T follicular helper cell (primary cell): ENCODE results near the gene MAP6.

Source experiments
- DNase-seq: peaks from one replicate; pipeline ENCODE4 v3.0.0-alpha.2; 2020; ENCODE audit warnings: low read depth

Gene MAP6

DNA sequence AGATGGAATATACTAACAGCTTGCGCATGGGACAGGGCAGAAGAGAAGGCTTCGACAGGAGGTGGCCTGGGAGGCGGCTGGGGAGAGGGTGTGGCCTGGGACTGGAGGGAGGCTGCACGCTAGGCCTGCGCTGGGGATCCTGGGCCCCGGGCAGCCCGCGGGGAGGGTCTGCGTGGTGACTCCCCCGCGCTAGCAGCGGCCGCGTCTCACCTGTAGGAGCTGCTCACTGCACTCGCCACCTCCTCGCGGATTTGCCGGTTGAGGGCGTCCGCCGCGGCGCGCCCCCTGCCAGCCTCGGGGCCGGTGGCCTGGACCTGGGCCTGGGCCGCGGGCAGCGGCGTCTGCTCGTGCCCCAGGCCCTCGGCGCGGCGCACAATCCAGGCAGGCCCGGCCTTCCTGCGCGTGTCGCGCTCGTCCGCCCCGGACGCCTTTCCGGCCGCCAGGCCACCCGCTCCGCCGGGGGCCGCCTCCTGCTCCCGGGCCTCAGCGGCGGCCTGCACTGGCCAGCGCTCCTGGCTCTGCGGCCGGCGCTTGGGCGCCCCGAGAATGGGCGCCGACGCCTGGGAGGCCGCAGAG is 1.5 kb downstream of the MAP6 start:
- no peak for DNase-seq

GRCh38 chr11:75665990-75666389 is 2.8 kb downstream of the MAP6 start:
- no peak for DNase-seq

DNA sequence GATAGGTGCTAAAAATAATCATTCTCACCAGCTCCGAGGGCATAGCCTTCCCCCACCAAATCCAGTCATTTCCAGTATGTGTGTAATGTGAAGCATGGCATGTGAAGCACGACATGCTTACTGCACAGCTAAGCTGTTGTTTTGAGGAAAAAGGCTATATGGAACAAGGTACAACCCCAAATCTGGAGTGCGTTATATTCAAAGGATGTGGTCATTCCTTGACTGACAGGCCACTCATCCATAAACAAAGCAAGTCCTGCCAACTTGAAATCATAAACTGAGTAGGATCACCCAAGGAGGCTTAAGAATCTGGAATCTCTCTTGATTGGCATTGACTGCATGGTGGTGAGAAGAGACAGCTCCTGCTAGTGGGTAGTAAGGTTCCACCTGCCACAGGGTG is 3.7 kb downstream of the MAP6 start:
- DNase-seq, result no peak

- no peak for DNase-seq
These were observed 4.4 kb downstream of the MAP6 start for GRCh38 chr11:75664389-75664788.

DNA sequence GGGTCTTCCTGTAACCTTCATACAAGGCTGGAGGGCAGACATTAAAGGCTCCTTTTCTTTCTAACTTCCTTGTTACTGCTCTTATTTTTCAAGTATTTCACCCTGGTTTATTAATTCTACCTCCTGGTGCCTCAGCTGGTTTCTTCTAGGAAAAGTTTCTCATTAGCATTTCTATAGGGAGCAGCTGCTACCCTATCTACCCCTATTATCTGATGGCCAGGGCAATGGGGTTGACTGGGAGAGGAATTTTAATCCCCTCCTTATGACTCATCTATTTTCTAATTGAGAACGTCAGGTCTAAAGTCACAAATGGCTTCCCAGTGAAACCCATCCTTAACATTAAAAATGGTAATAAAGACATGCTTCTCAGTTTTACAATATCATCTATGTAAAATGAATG is 5.0 kb downstream of the MAP6 start:
- DNase-seq, result no peak

DNA sequence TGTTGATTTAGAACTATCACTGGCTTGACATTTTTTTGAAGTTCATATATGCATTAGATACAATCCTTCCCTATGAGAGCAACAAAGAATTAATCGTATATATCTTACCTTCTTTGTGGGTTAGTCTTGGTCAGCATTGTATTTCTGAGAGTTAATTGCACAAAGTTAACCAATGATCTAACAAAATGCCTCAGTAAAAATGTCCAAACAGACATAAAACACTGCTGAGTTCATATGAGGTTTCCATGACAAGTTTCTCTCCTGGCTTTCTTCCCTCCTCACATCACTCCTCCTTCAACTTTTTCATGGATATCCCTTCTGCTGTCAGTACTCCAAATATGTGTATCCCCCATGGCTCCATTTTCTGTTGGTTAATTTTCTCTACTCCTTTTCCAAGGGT is 9.0 kb downstream of the MAP6 start:
- no peak for DNase-seq

GRCh38 chr11:75656044-75656727 is 12.7 kb downstream of the MAP6 start:
- DNase-seq, result no peak

DNA sequence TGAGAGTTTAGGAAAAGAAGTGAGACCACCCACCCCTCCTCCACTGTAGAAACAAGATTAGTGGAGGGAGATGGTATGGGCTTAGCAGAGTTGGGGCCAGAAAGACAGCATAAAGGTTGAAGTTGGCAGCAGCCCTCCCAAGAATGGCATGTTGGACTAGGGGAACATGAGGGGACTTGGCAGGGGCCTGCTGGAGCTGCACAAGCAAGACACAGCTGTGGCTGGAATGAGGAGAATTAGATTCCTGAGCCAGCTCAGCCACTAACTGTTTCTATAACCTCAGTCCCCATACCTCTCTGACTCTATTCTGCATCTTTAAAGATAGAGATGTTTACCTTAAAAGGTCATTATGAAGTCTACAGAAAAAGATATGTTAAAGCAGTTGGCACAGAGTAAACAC is 13.2 kb downstream of the MAP6 start:
- no peak for DNase-seq

GRCh38 chr11:75654314-75654713 is 14.5 kb downstream of the MAP6 start:
- DNase-seq, result no peak

DNA sequence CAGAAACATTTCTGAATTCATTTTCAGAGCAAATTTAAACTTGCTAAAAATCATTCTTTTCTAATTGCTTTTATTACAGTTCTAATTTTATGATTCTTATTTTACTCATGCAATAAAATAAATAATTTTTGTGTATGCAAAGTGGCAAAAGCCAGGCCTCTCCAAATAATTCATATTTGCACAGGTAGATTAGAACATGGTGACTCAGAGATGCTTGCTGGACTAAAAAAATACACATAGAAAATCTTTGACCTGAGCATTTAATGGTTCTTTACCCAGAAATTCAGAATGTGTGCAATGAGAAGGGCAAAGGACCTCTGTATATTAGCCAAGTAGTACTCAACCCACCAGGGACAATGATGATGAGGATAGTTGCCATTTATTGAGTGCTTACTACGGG is 15.3 kb downstream of the MAP6 start:
- no peak for DNase-seq

DNA sequence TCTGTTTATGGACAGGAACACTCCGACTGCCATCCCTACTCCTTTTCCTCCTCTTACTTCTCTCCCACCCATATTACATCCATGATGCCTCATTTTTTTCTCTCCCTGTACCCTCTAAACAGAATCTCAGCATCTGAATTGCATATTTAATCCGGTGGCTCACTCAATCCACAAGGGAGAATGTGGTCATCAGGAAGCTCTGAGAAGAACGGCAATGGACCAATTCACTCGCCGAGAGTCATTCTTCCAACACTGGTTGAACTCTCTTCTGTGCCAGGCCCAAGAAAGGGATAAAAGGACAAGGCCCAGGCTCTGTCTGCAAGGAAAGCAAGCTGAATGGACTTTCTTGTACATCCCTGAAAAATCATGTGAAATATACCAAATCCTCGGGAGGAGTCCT is 15.9 kb downstream of the MAP6 start:
- DNase-seq, result no peak

DNA sequence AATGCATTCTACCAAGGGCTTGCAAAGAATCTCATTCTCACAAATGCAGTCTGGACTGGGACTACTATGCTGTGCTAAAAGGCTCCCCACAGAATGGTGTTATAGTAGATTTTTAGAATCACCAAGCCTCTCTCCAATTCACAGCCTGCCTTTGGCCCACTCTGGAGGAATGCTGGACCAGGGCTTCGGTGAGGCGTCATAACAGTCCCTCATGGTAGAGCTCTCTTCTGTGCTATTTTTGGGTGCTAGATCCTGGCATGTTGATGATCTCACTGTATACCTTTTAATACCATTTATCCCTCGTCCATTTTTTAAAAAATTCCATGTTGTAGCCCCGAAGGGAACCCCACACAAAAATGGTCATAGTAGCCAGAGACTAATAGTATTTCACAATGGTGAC is 17.6 kb downstream of the MAP6 start:
- no peak for DNase-seq

GRCh38 chr11:75650167-75650723 is 18.6 kb downstream of the MAP6 start:
- DNase-seq, result no peak

DNA sequence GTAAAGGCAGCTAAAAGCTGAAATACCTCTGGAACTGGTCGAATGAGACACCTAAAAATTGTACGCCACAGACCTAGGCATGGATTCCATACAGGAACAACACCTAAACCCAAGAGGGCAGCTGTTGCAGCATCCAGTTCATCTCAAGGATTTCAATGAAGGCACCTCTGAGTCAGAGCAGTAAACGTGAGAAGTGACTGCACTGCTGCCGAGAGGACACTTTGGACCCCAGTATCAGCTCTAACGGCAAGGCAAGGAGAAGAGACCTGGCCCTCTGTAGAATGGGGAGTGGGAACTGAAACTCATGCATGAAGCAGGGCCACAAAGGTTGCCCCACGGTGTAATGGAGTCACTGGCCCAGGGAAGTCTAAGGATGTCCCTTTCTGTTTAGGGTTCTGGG is 23.9 kb downstream of the MAP6 start:
- DNase-seq, result no peak

GRCh38 chr11:75644370-75644769 is 24.5 kb downstream of the MAP6 start:
- no peak for DNase-seq

GRCh38 chr11:75642402-75643113 is 26.3 kb downstream of the MAP6 start:
- no peak for DNase-seq

DNA sequence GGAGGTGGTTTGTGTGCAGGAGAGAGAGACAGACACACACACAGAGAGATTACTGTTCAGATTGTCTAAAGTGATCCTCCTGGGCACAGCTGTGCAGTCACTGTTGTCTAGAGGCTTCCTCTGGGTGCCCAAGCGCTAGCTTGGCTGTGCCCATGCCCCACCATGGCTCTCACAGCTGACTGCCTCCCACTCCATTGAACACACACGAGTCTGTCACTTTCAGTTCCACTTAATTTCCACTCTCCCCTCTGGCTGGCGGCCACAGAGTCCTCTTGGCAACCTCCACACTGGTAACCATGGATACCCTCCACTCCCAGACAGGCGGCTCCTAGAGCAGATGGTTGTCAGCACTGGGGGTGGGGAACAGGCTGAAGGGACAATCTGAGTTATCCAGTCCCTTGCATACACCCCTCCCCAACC is 29.1 kb downstream of the MAP6 start:
- no peak for DNase-seq

- DNase-seq, result no peak
These were observed 30.8 kb downstream of the MAP6 start for GRCh38 chr11:75637998-75638397.

DNA sequence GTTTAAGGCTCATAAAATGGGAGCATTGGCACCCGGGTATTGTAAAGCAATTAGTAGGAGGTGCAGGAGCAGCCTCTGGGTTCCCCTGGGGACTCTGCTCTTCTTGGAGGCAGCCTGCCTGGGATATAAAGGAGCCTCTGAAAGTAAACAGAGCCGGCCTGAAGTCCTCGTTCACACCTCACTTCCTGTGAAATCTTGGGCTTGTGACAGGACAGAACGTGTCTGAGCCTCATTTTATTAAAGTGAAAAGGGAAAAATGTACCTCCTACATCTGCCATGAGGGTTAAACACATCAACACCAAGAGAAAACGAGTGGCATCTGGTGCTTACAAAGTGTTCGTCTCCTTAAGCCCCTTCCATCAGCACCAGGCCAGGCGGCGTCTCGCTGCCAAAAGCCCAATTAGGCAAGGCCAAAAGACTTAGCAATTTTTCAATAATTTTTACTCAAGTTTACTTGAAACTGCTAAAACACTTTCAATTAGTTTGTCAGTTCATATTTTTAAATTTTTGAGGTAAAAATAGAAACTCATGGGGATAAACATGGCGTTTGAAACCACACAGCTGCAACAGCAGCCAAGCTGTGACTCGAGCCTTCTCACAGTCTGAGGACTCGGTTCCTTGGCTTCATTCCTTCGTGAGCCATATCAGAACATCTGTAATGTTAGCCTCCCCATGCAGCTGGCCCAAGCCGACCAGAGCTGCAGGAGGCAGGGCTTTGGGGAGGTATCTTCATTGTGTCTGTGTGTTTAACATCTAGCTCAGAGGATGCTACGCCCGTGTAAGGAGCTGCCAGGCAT is 33.6 kb downstream of the MAP6 start:
- no peak for DNase-seq

GRCh38 chr11:75633409-75634066 is 35.3 kb downstream of the MAP6 start:
- DNase-seq, result no peak

GRCh38 chr11:75632962-75633361 is 35.9 kb downstream of the MAP6 start:
- DNase-seq, result no peak

DNA sequence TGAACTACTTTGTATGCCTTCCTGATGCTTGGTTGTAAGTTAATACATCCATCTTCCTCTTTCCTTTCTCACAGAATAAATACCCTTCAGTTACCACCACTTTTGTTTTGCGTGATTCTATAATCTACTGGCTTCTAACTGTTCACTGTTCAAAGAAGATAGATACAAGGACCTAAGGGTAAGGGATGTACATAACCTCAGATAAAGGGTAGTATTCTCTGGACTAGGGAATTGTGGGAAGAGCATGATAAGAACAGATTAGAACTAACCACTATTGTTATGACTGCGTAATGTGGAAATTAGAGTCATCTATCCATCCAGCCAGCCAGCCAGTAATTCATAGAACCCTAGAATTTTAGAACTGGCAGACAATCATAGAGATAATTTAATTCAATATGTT is 36.4 kb downstream of the MAP6 start:
- no peak for DNase-seq
